ENCODE data around the gene INO80D. TPM values are rescaled to one million over a fixed set of nuclear protein-coding genes. Genes with fewer than 3 reads are reported as not detected.

INO80D gene
- total and polyA plus RNA-seq, 2 donors (not counting 1 experiment from before 2014, with no cell fraction given), result 4.8 to 7.4 TPM

GRCh38 chr2:206075113-206075512 lies 10.9 kb downstream of the INO80D start:
- DNase-seq (ENCODE audit: low read depth in 2 of 2), result no peak
- TF ChIP-seq EZH2 (IDR thresholded peaks at IDR 0.05; ENCODE audit: low read length, missing control alignments), result no peak
- TF ChIP-seq CTCF (conservative IDR thresholded peaks at IDR 0.05 in 1 of 2, IDR thresholded peaks at IDR 0.05 in 1 of 2; ENCODE audit: low read depth in 1 of 2, low read length in 2 of 2), result no peak
- peaks cover 47% of the 10 kb centered on the region for H3K79me2 ChIP-seq (ENCODE audit: control insufficient read depth, insufficient read depth, low read length)
- no peaks in the 10 kb centered on the region for H3K9me3 ChIP-seq (ENCODE audit: control insufficient read depth, insufficient read depth, low read depth, low read length)
- no peaks in the 10 kb centered on the region for H4K20me1 ChIP-seq (ENCODE audit: control insufficient read depth, extremely low read depth, insufficient read depth, low read length)
- H3K27me3 ChIP-seq (ENCODE audit: control insufficient read depth, insufficient read depth, low read length), result no peaks in the 10 kb centered on the region
- no peak overlapping the region for H2AFZ ChIP-seq (ENCODE audit: low read length)
- no peaks in the 10 kb centered on the region for H3K36me3 ChIP-seq (ENCODE audit: control insufficient read depth, insufficient read depth, low read length)
- peaks cover 3% of the 10 kb centered on the region for H3K4me1 ChIP-seq (ENCODE audit: control insufficient read depth, extremely low read depth, insufficient read depth, low read length)
- H3K27ac ChIP-seq (ENCODE audit: insufficient read depth, low read length), result no peak overlapping the region
- H3K4me2 ChIP-seq (ENCODE audit: extremely low read depth, insufficient read depth, low read length), result no peak overlapping the region
- no peak overlapping the region for H3K4me3 ChIP-seq (replicated peaks in 1 of 4; ENCODE audit: control extremely low read depth in 1 of 4, insufficient read depth in 1 of 4, low read depth in 3 of 4, low read length in 4 of 4)
- no peak overlapping the region for H3K9ac ChIP-seq (ENCODE audit: insufficient read depth, low read length)

- H4K20me1 ChIP-seq (ENCODE audit: control insufficient read depth, extremely low read depth, insufficient read depth, low read length), result no peaks in the 10 kb centered on the region
- no peak for TF ChIP-seq CTCF (conservative IDR thresholded peaks at IDR 0.05 in 1 of 2, IDR thresholded peaks at IDR 0.05 in 1 of 2; ENCODE audit: low read depth in 1 of 2, low read length in 2 of 2)
- no peak for TF ChIP-seq EZH2 (IDR thresholded peaks at IDR 0.05; ENCODE audit: low read length, missing control alignments)
- H3K4me3 ChIP-seq (replicated peaks in 1 of 4; ENCODE audit: control extremely low read depth in 1 of 4, insufficient read depth in 1 of 4, low read depth in 3 of 4, low read length in 4 of 4), result no peak overlapping the region
Observed at GRCh38 chr2:206071807-206072206, 14.2 kb downstream of the INO80D start.

GRCh38 chr2:206069417-206069816 lies 16.6 kb downstream of the INO80D start:
- no peak overlapping the region for H2AFZ ChIP-seq (ENCODE audit: low read length)
- no peaks in the 10 kb centered on the region for H3K4me1 ChIP-seq (ENCODE audit: control insufficient read depth, extremely low read depth, insufficient read depth, low read length)
- H3K36me3 ChIP-seq (ENCODE audit: control insufficient read depth, insufficient read depth, low read length), result no peaks in the 10 kb centered on the region
- peaks cover 17% of the 10 kb centered on the region for H3K79me2 ChIP-seq (ENCODE audit: control insufficient read depth, insufficient read depth, low read length)
- no peak overlapping the region for H3K4me3 ChIP-seq (replicated peaks in 1 of 4; ENCODE audit: control extremely low read depth in 1 of 4, insufficient read depth in 1 of 4, low read depth in 3 of 4, low read length in 4 of 4)
- no peak overlapping the region for H3K9ac ChIP-seq (ENCODE audit: insufficient read depth, low read length)
- TF ChIP-seq EZH2 (IDR thresholded peaks at IDR 0.05; ENCODE audit: low read length, missing control alignments) (no peak), CTCF (conservative IDR thresholded peaks at IDR 0.05 in 1 of 2, IDR thresholded peaks at IDR 0.05 in 1 of 2; ENCODE audit: low read depth in 1 of 2, low read length in 2 of 2) (no peak)
- no peaks in the 10 kb centered on the region for H3K9me3 ChIP-seq (ENCODE audit: control insufficient read depth, insufficient read depth, low read depth, low read length)
- H3K27me3 ChIP-seq (ENCODE audit: control insufficient read depth, insufficient read depth, low read length), result no peaks in the 10 kb centered on the region
- no peak for DNase-seq (ENCODE audit: low read depth in 2 of 2)
- H3K27ac ChIP-seq (ENCODE audit: insufficient read depth, low read length), result no peak overlapping the region
- no peak overlapping the region for H3K4me2 ChIP-seq (ENCODE audit: extremely low read depth, insufficient read depth, low read length)
- no peaks in the 10 kb centered on the region for H4K20me1 ChIP-seq (ENCODE audit: control insufficient read depth, extremely low read depth, insufficient read depth, low read length)

More at GRCh38 chr2:206071807-206072206, 14.2 kb downstream of the INO80D start:
- H3K9ac ChIP-seq (ENCODE audit: insufficient read depth, low read length), result no peak overlapping the region
- no peaks in the 10 kb centered on the region for H3K9me3 ChIP-seq (ENCODE audit: control insufficient read depth, insufficient read depth, low read depth, low read length)
- no peaks in the 10 kb centered on the region for H3K27me3 ChIP-seq (ENCODE audit: control insufficient read depth, insufficient read depth, low read length)
- no peaks in the 10 kb centered on the region for H3K4me1 ChIP-seq (ENCODE audit: control insufficient read depth, extremely low read depth, insufficient read depth, low read length)
- H3K36me3 ChIP-seq (ENCODE audit: control insufficient read depth, insufficient read depth, low read length), result no peaks in the 10 kb centered on the region
- H3K79me2 ChIP-seq (ENCODE audit: control insufficient read depth, insufficient read depth, low read length), result peaks cover 28% of the 10 kb centered on the region
- no peak for DNase-seq (ENCODE audit: low read depth in 2 of 2)
- H3K4me2 ChIP-seq (ENCODE audit: extremely low read depth, insufficient read depth, low read length), result no peak overlapping the region
- H2AFZ ChIP-seq (ENCODE audit: low read length), result no peak overlapping the region
- H3K27ac ChIP-seq (ENCODE audit: insufficient read depth, low read length), result no peak overlapping the region

Data from fibroblast of lung (primary cell).